K562 (cell line): ENCODE measurements around the gene JUP. TPM values are rescaled to one million over a fixed set of nuclear protein-coding genes. Genes with fewer than 3 reads are reported as not detected.

Experiments
- ARNT ChIP-seq, 2 experiments: fragments of 450-650 bp; IDR thresholded peaks; 2 replicates each; pipeline ENCODE4 v1.6.1; 2016; ENCODE audit warnings: mild to moderate bottlenecking in 1 of 2
- BHLHE40 ChIP-seq: IDR thresholded peaks from 2 replicates; pipeline ENCODE4 v1.6.1; 2011; ENCODE audit warnings: low read length, improper control_type of control experiment
- CHD4 ChIP-seq: fragments of 200-600 bp; sonication (generic); IDR thresholded peaks from 3 replicates; pipeline ENCODE4 v1.6.1; 2012; ENCODE audit warnings: low read depth, mild to moderate bottlenecking, mixed read lengths, low read length, inconsistent platforms; ENCODE audit not compliant: insufficient read depth, insufficient replicate concordance, poor library complexity, severe bottlenecking
- CREB1 ChIP-seq, 2 experiments: sonication (generic) in 1 of 2; formaldehyde crosslinking in 1 of 2; IDR thresholded peaks; 2 replicates each; pipeline versions ENCODE4 v1.6.1 to v1.8.0; 2012 to 2022; ENCODE audit warnings: inconsistent platforms in 1 of 2, mild to moderate bottlenecking in 1 of 2, missing genetic modification reagents in 1 of 2, moderate library complexity in 1 of 2
- GATAD2A ChIP-seq: fragments of 450-650 bp; IDR thresholded peaks from 2 replicates; pipeline ENCODE4 v1.6.1; 2017
- GTF2A2 ChIP-seq: IDR thresholded peaks from 2 replicates; pipeline ENCODE4 v1.6.1; 2016; ENCODE audit warnings: mild to moderate bottlenecking, missing genetic modification characterization, missing compliant biosample characterization
- GTF2E2 ChIP-seq: fragments of 200-800 bp; sonication (Bioruptor generic); IDR thresholded peaks from 2 replicates; pipeline ENCODE4 v1.6.1; 2016; ENCODE audit warnings: missing genetic modification characterization, missing compliant biosample characterization
- HIVEP1 ChIP-seq: fragments of 250-450 bp; sonication (Bioruptor Pico); IDR thresholded peaks from 2 replicates; pipeline ENCODE4 v1.4.0; 2020; ENCODE audit warnings: mild to moderate bottlenecking
- MTA3 ChIP-seq: fragments of 450-650 bp; formaldehyde crosslinking; IDR thresholded peaks from 2 replicates; pipeline ENCODE4 v1.6.1; 2017; ENCODE audit warnings: mild to moderate bottlenecking, borderline replicate concordance
- MXD1 ChIP-seq: fragments of 250-450 bp; sonication (Bioruptor Pico); IDR thresholded peaks from 2 replicates; pipeline ENCODE4 v1.8.0; 2021; ENCODE audit warnings: borderline replicate concordance, mild to moderate bottlenecking, moderate library complexity; ENCODE audit not compliant: poor library complexity, severe bottlenecking
- NFRKB ChIP-seq: fragments of 450-650 bp; IDR thresholded peaks from 2 replicates; pipeline ENCODE4 v1.6.1; 2016; ENCODE audit warnings: low read depth
- TAL1 ChIP-seq: fragments of 450-650 bp; IDR thresholded peaks from 2 replicates; pipeline ENCODE4 v1.6.1; 2016; ENCODE audit warnings: mild to moderate bottlenecking
- TARDBP ChIP-seq: fragments of 450-650 bp; IDR thresholded peaks from 2 replicates; pipeline ENCODE4 v1.6.1; 2016
- TCF7 ChIP-seq: sonication (generic); IDR thresholded peaks from 2 replicates; pipeline ENCODE4 v1.6.1; 2016; ENCODE audit warnings: antibody characterized with exemption, borderline replicate concordance
- UBTF ChIP-seq, 2 experiments: IDR thresholded peaks; 2 replicates each; pipeline ENCODE4 v1.6.1; 2012; ENCODE audit warnings: improper control_type of control experiment in 2 of 2, low read depth in 2 of 2, low read length in 2 of 2, borderline replicate concordance in 1 of 2
- XRCC3 ChIP-seq: fragments of 450-650 bp; IDR thresholded peaks from 2 replicates; pipeline ENCODE4 v1.6.1; 2017; ENCODE audit warnings: mild to moderate bottlenecking, moderate library complexity
- ZC3H4 ChIP-seq: sonication (generic); formaldehyde crosslinking; IDR thresholded peaks from 2 replicates; pipeline ENCODE4 v1.9.0; 2021; ENCODE audit warnings: missing genetic modification reagents, borderline replicate concordance
- ZNF589 ChIP-seq: fragments of 200-800 bp; sonication (Bioruptor generic); IDR thresholded peaks from 2 replicates; pipeline ENCODE4 v1.6.1; 2016; ENCODE audit warnings: low read depth, missing genetic modification characterization, missing compliant biosample characterization
- polyA plus RNA-seq, 8 experiments: library from polyadenylated mRNA; depleted of rRNA in 4 of 8; stranded (reverse) in 5 of 8; unstranded in 3 of 8; fragments of >200 nt; fragmentation: Nextera tagmentation in 2 of 8; fragmentation: Illumina TruSeq in 1 of 8; extraction: Ambion mirVana in 2 of 8; extraction: Trizol in 1 of 8; gene quantifications; 2 replicates each; pipeline versions ENCODE4 v1.2.1 to v1.2.3, GENCODE V29; 2011 to 2014; ENCODE audit warnings: inconsistent platforms in 1 of 8, missing spikeins in 1 of 8
- total RNA-seq, 7 experiments: library from RNA; depleted of rRNA in 6 of 7; stranded (reverse); fragments of >200 nt in 6 of 7; fragmentation: Illumina TruSeq in 2 of 7; extraction: Trizol in 2 of 7; gene quantifications; 2 replicates each; pipeline versions ENCODE4 v1.2.1 to v1.2.3, GENCODE V29; 2011 to 2021; ENCODE audit warnings: low replicate concordance in 1 of 7

Gene JUP
- total and polyA plus RNA-seq, 9 of the 15 experiments (the other 6 are each of a cell fraction or from before 2014, with no cell fraction given) = 6.4 to 177 (median 31.2) TPM

GRCh38 chr17:41784207-41784744, 2.2 kb downstream of the JUP start (continued):
- TF ChIP-seq TCF7 (no peak), BHLHE40 (peak; percentile 45), MTA3 (peak; percentile 47; the same call in 1 of the 2 replicates), TARDBP (no peak), GTF2E2 (tag) (no peak), NFRKB (no peak), ZNF589 (CRISPR knock-in tag) (no peak), ZC3H4 (CRISPR knock-in tag) (no peak), ARNT (IDR thresholded peaks at IDR 0.05) (peak in 1 of 2 experiments; percentile 58; a peak in 1 of 4 replicates), GATAD2A (peak; percentile 91), CREB1 (IDR thresholded peaks at IDR 0.05) (no peak), CREB1 (CRISPR knock-in tag; IDR thresholded peaks at IDR 0.05) (no peak), TAL1 (peak; percentile 56), XRCC3 (no peak), UBTF (IDR thresholded peaks at IDR 0.05; ENCODE audit: borderline replicate concordance in 1 of 2, low read depth in 2 of 2, low read length in 2 of 2) (no peak), MXD1 (CRISPR knock-in tag) (no peak), GTF2A2 (tag) (no peak), CHD4 (no peak), HIVEP1 (CRISPR knock-in tag) (no peak)
